ENCODE results near the gene URI1. TPM values are rescaled to one million over a fixed set of nuclear protein-coding genes. Genes with fewer than 3 reads are reported as not detected.

The URI1 gene
- polyA plus RNA-seq, 1 of the 3 experiments (the other 2 are of a cell fraction) = 32.4 TPM

- ChIA-PET CTCF (interaction anchor here (0.6 to 2.6 kb wide), 27 partner anchors 8 to 620 kb away, joined by 3 to 17 read pairs (median 3); partner anchors contain the start of gene ZNF536), POLR2A (no interaction called here)
- peaks cover 0 to 13% of the 10 kb centered on the region in 2 experiments; a peak in 3 of 4 replicates for H3K4me1 ChIP-seq (ENCODE audit: control insufficient read depth in 1 of 2, insufficient read depth in 2 of 2, low read depth in 1 of 2, low read length in 1 of 2)
- no peaks in the 10 kb centered on the region for H3K27me3 ChIP-seq (ENCODE audit: insufficient read depth)
- no peaks in the 10 kb centered on the region for H3K36me3 ChIP-seq (replicated peaks in 1 of 2; ENCODE audit: control insufficient read depth in 1 of 2, insufficient read depth in 2 of 2, low read length in 1 of 2)
- no peak overlapping the region for H3K4me3 ChIP-seq (ENCODE audit: low read depth in 2 of 2, low read length in 1 of 2)
- H3K9me3 ChIP-seq = no peaks in the 10 kb centered on the region
- H3K9ac ChIP-seq = no peak overlapping the region
- H3K27ac ChIP-seq (ENCODE audit: low read depth in 2 of 2, low read length in 1 of 2) = no peak overlapping the region
- no peaks in the 10 kb centered on the region for H3F3A ChIP-seq (replicated peaks; ENCODE audit: insufficient read depth)
- H3K79me2 ChIP-seq (ENCODE audit: insufficient read depth) = no peaks in the 10 kb centered on the region
- peak; percentile 50 for DNase-seq
- no peaks in the 10 kb centered on the region for H3K9me2 ChIP-seq
- H4K20me1 ChIP-seq (ENCODE audit: insufficient read depth) = no peaks in the 10 kb centered on the region
- no peak overlapping the region for H3K4me2 ChIP-seq
- TF ChIP-seq ELF1 (IDR thresholded peaks at IDR 0.05) (no peak), IRF3 (IDR thresholded peaks at IDR 0.05; ENCODE audit: low read depth, low read length) (no peak), USF1 (IDR thresholded peaks at IDR 0.05; ENCODE audit: borderline replicate concordance, low read depth) (no peak), RCOR1 (IDR thresholded peaks at IDR 0.05; ENCODE audit: low read length) (no peak; the same call in 1 of the 2 replicates), NRF1 (IDR thresholded peaks at IDR 0.05; ENCODE audit: low read depth, low read length) (no peak), TCF12 (IDR thresholded peaks at IDR 0.05) (no peak), NFIC (IDR thresholded peaks at IDR 0.05; ENCODE audit: borderline replicate concordance) (no peak), PBX3 (IDR thresholded peaks at IDR 0.05) (0 out of 2 replicates have a peak, but pooled peaks have one; percentile 12), CTCF (IDR thresholded peaks at IDR 0.05) (peak; percentile 47; the same call in 1 of the 2 replicates), SMC3 (IDR thresholded peaks at IDR 0.05; ENCODE audit: low read depth, low read length) (peak; percentile 61), RAD21 (IDR thresholded peaks at IDR 0.05; ENCODE audit: low read length) (peak; percentile 88)
- 65% methylated on average over 4 of the region's 4 CpGs for WGBS (ENCODE audit: low lambda C conversion rate)
- no peak overlapping the region for H2AFZ ChIP-seq (ENCODE audit: low read depth)
Observed at GRCh38 chr19:30046522-30046921, 104.5 kb downstream of the URI1 start.

- H3F3A ChIP-seq (replicated peaks; ENCODE audit: insufficient read depth) = no peaks in the 10 kb centered on the region
- H3K9me3 ChIP-seq = no peaks in the 10 kb centered on the region
- H3K9me2 ChIP-seq = no peaks in the 10 kb centered on the region
- no peak overlapping the region for H3K27ac ChIP-seq (ENCODE audit: low read depth in 2 of 2, low read length in 1 of 2)
- DNase-seq = no peak
- no peaks in the 10 kb centered on the region for H4K20me1 ChIP-seq (ENCODE audit: insufficient read depth)
- CTCF ChIA-PET = interaction anchor here (1.7 to 2.6 kb wide), 4 partner anchors 20 to 595 kb away, joined by 4 to 9 read pairs (median 6); no protein-coding TSS in a partner anchor
- H3K9ac ChIP-seq = no peak overlapping the region
- no peak overlapping the region for H3K4me3 ChIP-seq (ENCODE audit: low read depth in 2 of 2, low read length in 1 of 2)
- H3K36me3 ChIP-seq (replicated peaks in 1 of 2; ENCODE audit: control insufficient read depth in 1 of 2, insufficient read depth in 2 of 2, low read length in 1 of 2) = no peaks in the 10 kb centered on the region
- peaks cover 0 to 13% of the 10 kb centered on the region in 2 experiments; a peak in 3 of 4 replicates for H3K4me1 ChIP-seq (ENCODE audit: control insufficient read depth in 1 of 2, insufficient read depth in 2 of 2, low read depth in 1 of 2, low read length in 1 of 2)
- POLR2A ChIA-PET = no interaction called here
- H2AFZ ChIP-seq (ENCODE audit: low read depth) = no peak overlapping the region
- no peaks in the 10 kb centered on the region for H3K27me3 ChIP-seq (ENCODE audit: insufficient read depth)
- H3K79me2 ChIP-seq (ENCODE audit: insufficient read depth) = no peaks in the 10 kb centered on the region
- WGBS (ENCODE audit: low lambda C conversion rate) = 99% methylated on average over 8 of the region's 8 CpGs
- H3K4me2 ChIP-seq = no peak overlapping the region
- TF ChIP-seq MXI1 (IDR thresholded peaks at IDR 0.05; ENCODE audit: low read depth, low read length) (no peak), RFX5 (IDR thresholded peaks at IDR 0.05; ENCODE audit: low read length) (no peak), REST (IDR thresholded peaks at IDR 0.05; ENCODE audit: low read depth, low read length) (no peak), POLR2AphosphoS5 (IDR thresholded peaks at IDR 0.05; ENCODE audit: low read depth, low read length) (no peak), JUND (IDR thresholded peaks at IDR 0.05) (no peak), MAX (IDR thresholded peaks at IDR 0.05; ENCODE audit: low read depth) (no peak), RXRA (IDR thresholded peaks at IDR 0.05; ENCODE audit: borderline replicate concordance, low read depth) (no peak), NFIC (IDR thresholded peaks at IDR 0.05; ENCODE audit: borderline replicate concordance) (no peak), TCF12 (IDR thresholded peaks at IDR 0.05) (no peak), FOXJ3 (CRISPR knock-in tag; IDR thresholded peaks at IDR 0.05) (no peak), USF1 (IDR thresholded peaks at IDR 0.05; ENCODE audit: borderline replicate concordance, low read depth) (no peak)
Observed at GRCh38 chr19:30047432-30047831, 105.4 kb downstream of the URI1 start.

Measured in SK-N-SH (cell line).